ENCODE measurements around the gene KRT7.
"Not testable (repeated sequence)": the region's sequence is repeated elsewhere in the genome, so short reads cannot be mapped to it uniquely, and the experiment has no call there.

KRT7 gene

GRCh38 chr12:52255926-52256583 lies 23.0 kb downstream of the KRT7 start:
- DNase-seq (ENCODE audit: low read depth) = no peak

DNA sequence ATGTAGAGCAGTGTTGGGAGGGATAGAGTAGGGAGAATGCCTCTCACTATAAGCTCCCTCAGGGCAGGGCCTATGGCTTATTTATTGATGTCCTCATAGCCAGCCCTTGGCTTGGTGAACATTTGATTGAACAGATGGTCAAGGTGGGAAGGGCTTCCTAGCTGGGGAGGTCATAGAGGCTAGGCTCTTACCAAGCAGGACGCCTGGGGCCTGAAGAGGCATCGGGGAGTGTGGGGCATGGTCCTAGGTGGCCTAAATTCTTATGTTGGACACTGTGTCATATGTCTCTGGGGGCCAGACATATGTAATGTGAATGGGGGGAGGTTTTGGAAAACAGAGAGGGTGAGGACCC lies 23.5 kb downstream of the KRT7 start:
- no peak for DNase-seq (ENCODE audit: low read depth)

GRCh38 chr12:52257074-52257551 lies 24.1 kb downstream of the KRT7 start:
- DNase-seq (ENCODE audit: low read depth) = no peak

DNA sequence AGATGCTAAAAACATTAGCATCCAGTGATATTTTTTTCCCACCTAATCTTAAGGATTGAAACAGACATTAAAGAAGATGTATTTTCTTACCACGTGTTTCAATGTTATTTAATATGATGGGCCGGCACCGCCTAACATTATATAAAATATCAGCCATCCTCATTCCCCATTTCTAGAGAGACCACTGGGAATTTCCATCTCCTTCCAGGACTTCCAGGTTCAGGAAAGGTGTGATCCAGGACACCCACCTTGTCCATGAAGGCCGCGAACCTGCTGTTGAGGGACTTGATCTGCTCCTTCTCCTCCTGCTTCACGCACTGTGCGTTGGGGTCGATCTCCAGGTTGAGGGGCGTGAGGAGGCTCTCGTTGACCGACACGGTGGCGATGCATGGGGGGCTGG lies 24.9 kb downstream of the KRT7 start:
- not testable (repeated sequence) for DNase-seq (ENCODE audit: low read depth)

- no peak for DNase-seq (ENCODE audit: low read depth)
These were observed 25.4 kb downstream of the KRT7 start for GRCh38 chr12:52258335-52258901.

DNA sequence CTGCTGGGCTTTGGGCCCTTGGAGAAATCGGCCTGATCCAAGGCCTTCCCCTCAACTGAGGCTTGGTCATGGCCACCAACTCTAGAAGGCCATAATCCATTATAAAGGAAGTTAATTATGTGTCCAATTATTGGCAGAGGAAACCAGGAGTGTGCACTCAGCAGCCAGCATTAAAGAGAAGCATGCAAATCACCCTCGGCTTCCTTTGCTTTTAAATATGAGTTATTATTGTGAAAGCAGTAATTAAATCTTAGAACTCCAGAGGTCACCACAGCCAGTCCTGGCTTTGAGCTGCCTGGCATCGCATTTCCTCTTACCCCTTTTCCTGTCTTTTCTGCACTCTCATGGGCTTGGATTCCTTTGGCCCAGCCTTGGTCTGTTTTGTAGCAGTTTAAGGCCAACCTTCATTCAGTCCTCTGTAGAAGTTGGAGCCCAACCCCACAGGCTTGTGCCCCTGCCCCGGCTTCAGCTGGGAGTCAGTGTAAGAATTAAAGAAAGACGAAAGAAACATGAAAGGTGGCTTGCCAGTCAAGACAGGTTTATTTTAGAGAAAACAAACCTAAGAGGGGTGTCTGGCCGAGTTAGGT lies 26.7 kb downstream of the KRT7 start:
- no peak for DNase-seq (ENCODE audit: low read depth)

DNA sequence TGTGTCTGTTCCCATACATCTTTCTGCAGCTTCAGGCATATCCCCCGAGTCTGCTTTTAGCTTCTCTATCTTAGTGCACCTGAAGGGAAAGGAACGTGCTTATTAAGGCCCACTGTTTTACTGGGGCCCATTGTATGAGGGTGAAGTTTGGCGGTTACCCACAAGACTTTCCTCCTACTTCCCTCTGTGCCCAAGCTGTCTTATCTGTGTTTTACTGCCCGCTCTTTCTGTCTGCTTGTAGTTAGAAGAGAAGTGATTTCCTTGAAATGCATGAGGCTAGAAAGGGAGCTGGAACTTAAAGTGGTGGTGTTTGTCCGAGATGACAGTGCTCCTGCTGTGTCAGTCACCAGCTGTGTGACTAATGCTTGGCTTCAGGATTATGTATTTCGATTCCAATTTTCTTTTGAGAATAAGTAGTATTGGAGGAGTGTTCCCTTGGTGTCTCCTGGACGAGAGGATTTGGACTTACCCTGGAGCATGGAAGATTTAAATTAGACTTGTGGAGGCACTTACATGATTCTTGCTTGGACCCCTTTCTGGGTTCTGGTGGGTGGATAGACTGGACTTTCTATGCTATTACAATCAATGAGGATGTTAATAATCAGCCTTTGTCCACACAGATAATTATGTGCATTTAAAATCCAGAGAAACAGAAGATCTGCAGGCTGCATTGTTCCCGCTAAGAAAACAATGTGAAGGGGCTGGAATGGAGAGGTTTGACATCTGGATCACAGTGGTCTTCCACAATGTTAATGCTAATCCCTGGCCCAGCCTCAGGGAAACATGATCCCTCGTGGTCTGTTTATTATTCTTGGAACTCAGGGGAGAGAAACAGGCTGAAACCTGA lies 27.5 kb downstream of the KRT7 start:
- no peak for DNase-seq (ENCODE audit: low read depth)

DNA sequence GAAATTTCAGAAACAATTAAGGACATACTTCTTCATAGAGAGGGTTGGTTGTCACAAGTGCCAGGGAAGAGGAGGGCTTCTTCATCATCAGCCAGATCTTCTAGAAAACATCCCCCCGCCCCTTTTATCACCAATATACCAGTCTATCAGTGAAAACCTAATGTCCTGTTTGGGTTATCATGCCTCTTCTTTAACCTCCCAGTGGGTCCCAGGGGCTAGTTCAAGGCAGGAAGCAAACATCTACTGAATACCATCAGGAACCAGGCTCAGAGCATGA lies 28.1 kb downstream of the KRT7 start:
- DNase-seq (ENCODE audit: low read depth) = no peak

DNA sequence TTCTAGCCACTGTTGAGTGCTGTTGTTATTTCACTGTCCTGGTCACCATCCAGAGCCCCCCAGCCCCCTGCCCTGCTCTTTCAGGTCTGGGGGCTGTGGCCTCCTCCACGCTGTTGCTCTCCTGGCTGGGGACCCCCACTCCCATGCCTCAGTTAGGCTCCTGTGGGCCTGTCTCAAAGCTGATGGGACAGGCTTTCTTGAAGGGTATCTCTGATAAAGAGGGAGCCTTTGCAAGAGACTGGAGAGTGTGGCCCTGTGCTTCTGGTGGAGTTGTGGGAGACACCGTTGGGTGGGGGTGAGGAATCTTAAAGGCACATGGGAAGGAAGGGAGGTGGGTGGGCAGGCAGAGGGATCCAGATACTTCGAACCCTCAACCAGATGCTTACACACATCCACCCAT lies 29.2 kb downstream of the KRT7 start:
- DNase-seq (ENCODE audit: low read depth) = no peak

- DNase-seq (ENCODE audit: low read depth) = no peak
These were observed 30.9 kb downstream of the KRT7 start for GRCh38 chr12:52263761-52264434.

DNA sequence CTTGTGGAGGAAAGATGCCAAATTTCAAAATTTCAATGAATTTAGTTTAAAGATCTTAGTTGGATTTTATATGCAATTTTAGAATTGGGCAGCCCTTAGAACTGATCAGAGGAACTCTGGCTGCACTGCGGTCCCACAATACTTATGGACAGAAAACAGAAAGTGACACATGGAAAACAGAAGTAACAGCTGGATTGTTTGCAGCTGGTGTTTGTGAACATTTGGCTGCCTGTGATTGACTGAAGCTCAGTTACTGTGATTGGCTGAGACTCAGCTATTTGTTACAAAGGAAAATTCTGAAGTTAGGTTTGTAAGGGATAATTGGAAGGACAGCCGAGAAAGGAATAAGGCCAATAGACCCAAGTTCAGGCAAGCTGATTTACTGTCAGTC lies 31.4 kb downstream of the KRT7 start:
- no peak for DNase-seq (ENCODE audit: low read depth)

GRCh38 chr12:52266514-52266913 lies 33.5 kb downstream of the KRT7 start:
- DNase-seq (ENCODE audit: low read depth) = no peak

GRCh38 chr12:52267266-52267665 lies 34.2 kb downstream of the KRT7 start:
- no peak for DNase-seq (ENCODE audit: low read depth)

- no peak for DNase-seq (ENCODE audit: low read depth)
These were observed 34.7 kb downstream of the KRT7 start for GRCh38 chr12:52267699-52268098.

DNA sequence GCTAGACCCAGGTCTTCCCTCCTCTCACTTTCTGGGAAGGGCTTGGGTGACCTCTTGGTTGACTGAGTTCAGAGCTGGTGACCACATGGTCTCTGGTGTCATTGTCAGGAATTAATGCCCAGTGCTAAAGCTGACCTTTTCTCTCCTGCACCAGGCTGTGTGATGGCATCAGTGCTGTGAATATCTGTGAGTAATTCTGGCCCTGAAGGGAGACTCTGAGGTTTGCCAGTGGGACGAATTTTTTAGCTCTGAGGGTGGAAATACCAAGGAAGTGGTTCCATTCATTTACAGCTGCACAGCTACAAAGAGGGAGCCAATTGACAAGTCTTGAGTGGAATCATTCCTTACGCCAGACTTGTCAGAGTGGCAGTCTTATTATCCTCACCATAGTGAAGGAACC lies 35.2 kb downstream of the KRT7 start:
- no peak for DNase-seq (ENCODE audit: low read depth)

DNA sequence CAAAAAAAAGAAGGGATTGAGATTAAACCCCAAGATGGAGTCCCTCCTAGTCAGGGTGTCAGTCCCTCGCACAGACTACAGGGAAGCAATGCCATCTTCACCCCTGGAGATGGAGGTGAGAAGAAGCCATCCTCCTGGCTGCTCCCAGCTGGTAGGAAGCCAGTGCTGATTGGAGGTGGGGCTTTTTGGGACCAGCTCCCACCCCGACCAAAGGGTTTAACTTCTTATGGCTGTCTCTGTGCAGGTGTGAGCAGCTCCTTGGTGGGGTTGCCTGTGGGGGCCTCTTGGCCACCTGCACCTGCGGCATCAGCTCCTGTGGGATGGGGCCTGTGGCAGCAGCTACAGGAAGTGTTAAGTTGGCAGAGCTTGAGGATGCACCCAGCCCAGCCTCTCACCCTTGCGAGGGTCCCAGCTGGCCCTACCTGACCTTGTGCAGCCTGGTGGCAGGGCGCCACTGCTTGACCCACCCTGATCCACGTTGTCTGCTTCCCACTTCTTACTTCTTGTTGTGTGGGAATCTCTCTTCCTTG lies 37.6 kb downstream of the KRT7 start:
- DNase-seq (ENCODE audit: low read depth) = no peak

GRCh38 chr12:52271158-52271557 lies 38.1 kb downstream of the KRT7 start:
- no peak for DNase-seq (ENCODE audit: low read depth)

- no peak for DNase-seq (ENCODE audit: low read depth)
These were observed 41.6 kb downstream of the KRT7 start, which contains the start of gene KRT86 for GRCh38 chr12:52274521-52275120. TSS of gene KRT86 (plus strand) at chr12:52274645. CDS start at chr12:52301917, 27,272 bp downstream.

DNA sequence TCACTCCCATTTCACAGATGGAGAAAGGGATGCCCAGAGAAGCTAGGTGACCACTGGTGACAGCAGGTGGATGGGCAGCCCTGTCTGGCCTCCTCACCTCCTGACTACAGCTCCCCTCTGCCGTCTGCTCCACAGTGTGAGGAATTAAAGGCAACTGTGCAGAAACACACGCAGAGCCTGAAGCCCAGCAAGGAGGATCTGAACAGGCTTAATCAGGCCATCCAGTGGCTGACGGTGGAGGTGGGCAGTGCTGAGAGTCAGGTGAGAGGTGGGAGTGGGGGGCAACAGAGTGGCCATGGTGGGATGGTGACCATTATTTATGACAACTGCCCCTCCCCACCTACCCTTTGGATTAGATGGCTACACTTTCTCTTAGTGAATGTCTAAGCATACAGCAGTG lies 42.6 kb downstream of the KRT7 start:
- DNase-seq (ENCODE audit: low read depth) = no peak

DNA sequence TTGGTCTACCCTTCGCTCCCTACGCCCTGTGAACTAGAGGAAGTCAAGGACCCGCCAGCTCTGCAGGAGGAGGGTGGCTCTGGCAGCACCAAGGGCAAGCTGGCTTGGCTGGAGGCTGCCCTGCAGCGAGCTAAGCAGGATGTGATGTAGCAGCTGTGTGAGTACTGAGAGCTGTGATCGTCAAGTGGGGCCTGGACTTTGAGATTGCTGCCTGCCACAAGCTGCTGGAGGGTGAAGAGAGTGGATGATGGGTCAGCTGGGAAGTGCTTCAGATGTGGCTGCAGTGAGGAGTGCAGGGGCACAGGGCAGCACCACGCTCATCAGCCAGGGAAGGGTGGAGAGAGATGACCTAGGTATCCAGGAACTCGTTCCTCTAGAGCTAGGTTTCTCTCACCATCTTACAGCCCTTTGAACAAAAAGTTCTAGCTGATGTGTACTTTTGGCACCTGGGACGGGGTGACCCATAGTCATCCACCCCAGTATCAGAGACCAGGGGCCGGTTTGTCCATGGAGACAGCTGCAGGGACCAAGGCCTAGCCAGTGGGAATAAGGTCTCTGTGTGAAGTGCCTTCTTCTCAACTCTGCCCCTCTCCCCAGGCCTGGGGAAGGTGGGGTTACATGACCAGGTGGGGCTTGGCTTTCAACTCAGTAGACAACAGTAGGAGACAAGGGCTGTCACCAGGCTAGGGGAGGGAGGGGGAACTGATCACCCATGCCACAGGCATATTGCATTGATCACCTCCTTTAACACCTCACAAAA lies 44.6 kb downstream of the KRT7 start:
- no peak for DNase-seq (ENCODE audit: low read depth)
